ENCODE results near the gene TGFB2.

The TGFB2 gene

DNA sequence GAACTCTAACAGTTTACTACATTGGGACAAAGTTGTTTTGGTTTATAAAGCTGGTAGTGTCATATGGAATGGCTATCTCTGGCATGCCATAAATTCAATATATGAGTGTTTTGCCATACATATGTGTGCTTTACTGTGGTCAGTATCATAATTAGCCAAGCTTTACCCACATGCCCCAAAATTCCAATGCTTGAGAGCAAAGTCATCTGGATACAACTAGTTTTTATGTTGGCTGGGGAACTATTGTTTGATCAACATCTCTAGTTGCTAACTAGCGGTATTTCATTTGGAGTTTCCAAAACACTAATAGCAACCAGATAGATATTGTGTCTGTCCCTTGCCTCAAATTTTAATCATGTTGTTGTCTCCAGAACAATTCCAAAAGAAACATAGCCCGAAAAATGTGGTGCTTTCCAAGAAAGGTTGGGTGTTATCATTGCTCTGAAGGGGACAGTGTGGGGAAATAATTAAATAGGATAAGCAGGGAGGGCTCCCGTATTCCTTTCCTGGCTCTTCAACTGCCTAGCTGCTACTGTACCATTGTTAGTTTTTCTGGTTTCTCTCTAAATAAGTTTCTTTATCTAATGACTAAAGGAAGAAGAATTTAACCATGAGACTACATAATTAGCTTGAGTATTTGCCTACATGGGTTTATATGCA, 136.1 kb downstream of the TGFB2 start:
- DNase-seq (ENCODE audit: low read depth): no peak
- in situ Hi-C loops (cut with HindIII; ENCODE audit: low sequenced_read_pairs): loop anchor here (5.0 kb wide), 1 partner anchor 49 kb away; no protein-coding TSS in a partner anchor
- TF ChIP-seq, protein P1, sequence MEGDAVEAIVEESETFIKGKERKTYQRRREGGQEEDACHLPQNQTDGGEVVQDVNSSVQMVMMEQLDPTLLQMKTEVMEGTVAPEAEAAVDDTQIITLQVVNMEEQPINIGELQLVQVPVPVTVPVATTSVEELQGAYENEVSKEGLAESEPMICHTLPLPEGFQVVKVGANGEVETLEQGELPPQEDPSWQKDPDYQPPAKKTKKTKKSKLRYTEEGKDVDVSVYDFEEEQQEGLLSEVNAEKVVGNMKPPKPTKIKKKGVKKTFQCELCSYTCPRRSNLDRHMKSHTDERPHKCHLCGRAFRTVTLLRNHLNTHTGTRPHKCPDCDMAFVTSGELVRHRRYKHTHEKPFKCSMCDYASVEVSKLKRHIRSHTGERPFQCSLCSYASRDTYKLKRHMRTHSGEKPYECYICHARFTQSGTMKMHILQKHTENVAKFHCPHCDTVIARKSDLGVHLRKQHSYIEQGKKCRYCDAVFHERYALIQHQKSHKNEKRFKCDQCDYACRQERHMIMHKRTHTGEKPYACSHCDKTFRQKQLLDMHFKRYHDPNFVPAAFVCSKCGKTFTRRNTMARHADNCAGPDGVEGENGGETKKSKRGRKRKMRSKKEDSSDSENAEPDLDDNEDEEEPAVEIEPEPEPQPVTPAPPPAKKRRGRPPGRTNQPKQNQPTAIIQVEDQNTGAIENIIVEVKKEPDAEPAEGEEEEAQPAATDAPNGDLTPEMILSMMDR (IDR thresholded peaks at IDR 0.05; ENCODE audit: low read depth, low read length, missing control alignments): no peak
- no peak overlapping the region for H3K4me3 ChIP-seq (ENCODE audit: low read depth, low read length)

DNA sequence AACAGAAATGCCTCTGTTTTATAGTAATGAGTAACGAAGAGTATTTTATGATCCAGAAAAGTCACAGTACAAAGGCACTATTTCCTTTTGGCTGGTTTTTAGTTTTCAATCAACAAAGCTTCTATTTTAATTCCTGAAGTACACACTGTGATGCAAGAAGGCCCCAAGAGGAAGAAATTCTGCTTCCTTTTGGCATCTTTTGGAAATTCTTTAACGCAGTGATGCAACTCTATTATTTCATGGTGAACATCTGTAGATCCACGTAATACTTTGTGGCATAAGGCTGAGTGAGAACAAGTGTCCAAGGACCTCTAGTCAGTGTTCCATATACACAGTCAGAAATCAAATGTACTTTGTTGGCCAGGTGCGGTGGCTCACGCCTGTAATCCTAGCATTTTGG, 137.5 kb downstream of the TGFB2 start:
- in situ Hi-C loops (cut with HindIII; ENCODE audit: low sequenced_read_pairs): loop anchor here (5.0 kb wide), 1 partner anchor 50 kb away; no protein-coding TSS in a partner anchor

DNA sequence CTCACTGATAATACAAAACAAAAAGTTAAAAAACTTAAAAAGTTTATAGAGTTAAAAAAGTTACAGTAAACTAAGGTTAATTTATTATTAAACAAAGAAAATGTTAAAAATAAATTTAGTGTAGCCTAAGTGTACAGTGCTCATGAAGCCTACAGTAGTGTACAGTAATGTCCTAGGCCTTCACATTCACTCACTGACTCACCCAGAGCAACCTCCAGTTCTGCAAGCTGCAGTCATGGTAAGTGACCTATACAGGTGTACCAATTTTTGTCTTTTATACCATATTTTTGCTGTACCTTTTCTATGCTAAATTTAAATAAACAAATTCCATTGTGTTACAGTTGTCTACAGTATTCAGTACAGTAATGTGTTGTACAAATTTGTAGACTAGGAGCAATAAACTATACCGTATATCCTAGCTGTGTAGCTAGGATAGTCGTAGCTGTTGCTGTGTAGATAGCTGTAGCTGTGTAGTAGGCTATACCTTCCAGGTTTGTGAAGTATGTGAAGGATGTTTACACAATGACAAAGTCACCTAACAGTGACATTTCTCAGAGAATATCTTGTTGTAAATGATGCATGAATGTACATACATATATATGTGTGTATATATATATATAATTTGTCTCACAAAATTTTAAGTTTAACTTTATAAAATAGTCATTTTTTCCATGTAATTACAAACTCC, 140.2 kb downstream of the TGFB2 start:
- in situ Hi-C loops (cut with HindIII; ENCODE audit: low sequenced_read_pairs): no loop called here
- no peak overlapping the region for H3K4me3 ChIP-seq (ENCODE audit: low read depth, low read length)
- TF ChIP-seq, protein P1 (IDR thresholded peaks at IDR 0.05; ENCODE audit: low read depth, low read length, missing control alignments): no peak
- no peak for DNase-seq (ENCODE audit: low read depth)

More for the DNA sequence above, 137.5 kb downstream of the TGFB2 start:
- TF ChIP-seq, protein P1 (IDR thresholded peaks at IDR 0.05; ENCODE audit: low read depth, low read length, missing control alignments): no peak
- no peak for DNase-seq (ENCODE audit: low read depth)
- no peak overlapping the region for H3K4me3 ChIP-seq (ENCODE audit: low read depth, low read length)

DNA sequence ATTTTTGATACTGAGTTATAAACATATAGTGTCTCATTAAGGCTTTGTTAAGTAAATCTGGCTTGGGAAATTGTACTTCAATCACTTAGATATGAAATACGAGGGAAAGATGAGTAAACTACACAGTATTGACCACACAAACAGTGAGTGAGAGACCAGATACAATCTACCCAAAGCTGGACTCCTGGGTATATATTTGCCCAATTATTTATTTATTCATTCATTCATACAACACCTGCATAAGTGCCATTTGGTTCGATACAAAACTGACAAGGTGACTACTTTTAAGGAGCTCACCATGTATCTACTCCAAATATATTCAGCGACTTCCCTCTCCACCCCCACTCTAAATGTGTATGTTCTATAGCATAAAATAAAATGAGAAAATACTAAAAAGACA, 143.4 kb downstream of the TGFB2 start:
- no peak for DNase-seq (ENCODE audit: low read depth)
- H3K4me3 ChIP-seq (ENCODE audit: low read depth, low read length): no peak overlapping the region
- TF ChIP-seq, protein P1 (IDR thresholded peaks at IDR 0.05; ENCODE audit: low read depth, low read length, missing control alignments): no peak
- in situ Hi-C loops (cut with HindIII; ENCODE audit: low sequenced_read_pairs): no loop called here

DNA sequence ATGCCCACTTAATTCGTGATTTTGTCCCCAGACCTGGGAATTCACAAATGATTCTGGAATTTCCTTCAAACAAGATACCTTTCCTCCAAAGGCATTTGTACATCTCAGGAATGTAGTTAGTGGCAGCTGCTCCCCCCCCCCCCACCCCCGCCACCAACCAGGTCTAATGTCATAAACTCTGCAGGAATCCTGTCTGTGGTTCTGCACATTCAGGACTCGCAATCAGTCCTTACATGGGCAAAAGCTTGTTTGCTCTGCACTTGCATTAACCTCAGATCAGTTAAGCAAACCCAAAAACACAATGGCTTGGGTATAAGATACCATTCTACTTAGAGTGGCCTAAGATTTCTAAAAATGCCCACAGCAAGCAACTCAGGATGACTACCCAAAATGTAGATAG, 143.8 kb downstream of the TGFB2 start:
- TF ChIP-seq, protein P1 (IDR thresholded peaks at IDR 0.05; ENCODE audit: low read depth, low read length, missing control alignments): no peak
- no peak for DNase-seq (ENCODE audit: low read depth)
- in situ Hi-C loops (cut with HindIII; ENCODE audit: low sequenced_read_pairs): no loop called here

DNA sequence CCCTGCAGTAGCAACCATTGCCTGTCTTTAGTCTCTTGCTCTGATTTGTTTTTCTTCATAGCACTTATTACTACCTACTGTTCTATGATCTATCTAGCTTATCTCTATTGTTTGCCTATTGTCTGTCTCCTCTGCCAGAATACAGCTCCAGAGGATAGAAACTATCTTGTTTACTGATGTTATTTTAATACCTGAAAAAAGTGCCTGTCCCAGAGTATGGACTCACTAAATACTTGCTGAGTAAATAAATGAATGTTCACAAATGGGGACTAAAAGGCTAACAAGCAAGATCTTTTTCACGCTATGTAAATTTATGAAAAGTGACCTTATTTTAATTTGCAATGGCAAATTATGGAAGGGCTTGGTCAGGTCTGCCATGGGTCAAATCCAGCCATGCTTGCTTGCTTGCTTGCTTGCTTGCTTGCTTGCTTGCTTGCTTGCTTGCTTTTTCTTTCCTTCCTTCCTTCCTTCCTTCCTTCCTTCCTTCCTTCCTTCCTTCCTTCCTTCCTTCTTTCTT, 145.3 kb downstream of the TGFB2 start:
- no peak overlapping the region for H3K4me3 ChIP-seq (ENCODE audit: low read depth, low read length)
- DNase-seq (ENCODE audit: low read depth): no peak
- TF ChIP-seq, protein P1 (IDR thresholded peaks at IDR 0.05; ENCODE audit: low read depth, low read length, missing control alignments): no peak
- in situ Hi-C loops (cut with HindIII; ENCODE audit: low sequenced_read_pairs): no loop called here

More for the DNA sequence above, 143.8 kb downstream of the TGFB2 start:
- H3K4me3 ChIP-seq (ENCODE audit: low read depth, low read length): no peak overlapping the region
